Ovary (tissue), 9 donors: Measurements from ENCODE around the gene IKZF1. TPM values are rescaled to one million over a fixed set of nuclear protein-coding genes. Genes with fewer than 3 reads are reported as not detected.

Experiments used
- DNase-seq, 5 donors: peaks; one replicate each; pipeline ENCODE4 v3.0.0-alpha.2; 2019 to 2020
- H3K27ac ChIP-seq, 2 donors: fragments of 200-600 bp; one replicate each; pipeline versions ENCODE4 v1.5.1 to v1.8.0; 2019 to 2022
- H3K27me3 ChIP-seq: fragments of 200-600 bp; one replicate; pipeline ENCODE4 v1.8.0; 2022
- H3K36me3 ChIP-seq: fragments of 200-600 bp; sonication (generic); one replicate; pipeline ENCODE4 v1.5.1; 2019
- H3K4me1 ChIP-seq: one replicate; pipeline ENCODE4 v1.8.1; 2013; ENCODE audit warnings: mild to moderate bottlenecking, moderate library complexity; ENCODE audit not compliant: insufficient read depth
- H3K4me3 ChIP-seq: fragments of 200-600 bp; sonication (generic); one replicate; pipeline ENCODE4 v1.5.1; 2017
- H3K9me3 ChIP-seq, 2 donors: fragments of 200-600 bp in 1 of 2; sonication (generic) in 1 of 2; one replicate each; pipeline versions ENCODE4 v1.5.1 to v1.8.1; 2013 to 2019; ENCODE audit warnings: mild to moderate bottlenecking in 1 of 2, moderate library complexity in 1 of 2
- CTCF ChIP-seq, 3 donors: fragments of 450-650 bp in 2 of 3; fragments of 200-600 bp in 1 of 3; IDR thresholded peaks; one replicate each; pipeline versions ENCODE4 v1.5.1 to v1.8.0; 2016 to 2022; ENCODE audit warnings: antibody characterized with exemption in 3 of 3, mild to moderate bottlenecking in 1 of 3
- EP300 ChIP-seq: sonication (generic); formaldehyde crosslinking; IDR thresholded peaks from one replicate; pipeline ENCODE4 v1.6.1; 2017; ENCODE audit warnings: antibody characterized with exemption
- POLR2A ChIP-seq: fragments of 450-650 bp; IDR thresholded peaks from one replicate; pipeline ENCODE4 v1.6.1; 2017; ENCODE audit warnings: antibody characterized with exemption, mild to moderate bottlenecking, moderate library complexity
- WGBS, 3 donors: extraction: QIAGEN DNeasy Blood & Tissue Kit in 1 of 3; methylation state at CpG; one replicate each; pipeline versions ENCODE4 v1.1.5 to v1.1.7; 2013 to 2017; 5-methylcytosine and 5-hydroxymethylcytosine counted together
- intact Hi-C, 4 donors: fragments of 100-400 bp; cut with DNase I; formaldehyde crosslinking; loops; one replicate each; pipeline versions ENCODE4 v1.11.0 to v1.15.1; 2022 to 2023
- polyA plus RNA-seq, 2 donors: library from polyadenylated mRNA; stranded (reverse); fragments of 200-250 nt in 1 of 2; fragments of 350-450 nt in 1 of 2; fragmentation: Illumina TruSeq in 1 of 2; extraction: RNeasy Lipid Tissue Mini Kit (QIAGEN cat#74804) in 1 of 2; gene quantifications; one replicate each; pipeline ENCODE4 v1.2.3, GENCODE V29; 2013 to 2014
- total RNA-seq, 7 donors: library from RNA; depleted of rRNA in 2 of 7; stranded (reverse); fragments of >200 nt in 2 of 7; fragmentation: NEBNext Ultra II Directional in 3 of 7; extraction: Animal tissue kit (Norgen Biotek cat#: 25700) in 3 of 7; gene quantifications; one replicate each; pipeline versions ENCODE4 v1.1.0 to v1.2.4, GENCODE V29; 2016 to 2023
- donor health status: DM: no; HTN: no; CAD: no; lungs with moderate emphysema.
- donor health status: DM: no; HTN: no; CAD: no.
- donor health status: Bipolar disorder and iron deficiency.
- donor health status: DM: yes; HTN: yes; CAD: no.
- donor health status: DM: no; HTN: no; CAD: no.
- donor health status: DM: yes; HTN: yes; CAD: no.

The IKZF1 gene
- total and polyA plus RNA-seq, 9 donors: 0.59 to 7.5 (median 3.3) TPM

- intact Hi-C loops: no loop called here
- H3K36me3 ChIP-seq: no peaks in the 10 kb centered on the region
- TF ChIP-seq POLR2A: no peak
- no peak for TF ChIP-seq EP300
- TF ChIP-seq CTCF (IDR thresholded peaks at IDR 0.05): no peak
- H3K27me3 ChIP-seq: no peaks in the 10 kb centered on the region
- no peaks in the 10 kb centered on the region for H3K9me3 ChIP-seq
- H3K4me3 ChIP-seq: no peak overlapping the region
- H3K27ac ChIP-seq: no peak overlapping the region
- H3K4me1 ChIP-seq: no peaks in the 10 kb centered on the region
- no peak for DNase-seq
- 86 to 92% (median 91%) methylated on average over 8 of the region's 8 CpGs for WGBS, 3 donors
These were observed 44.1 kb downstream of the IKZF1 start for GRCh38 chr7:50348469-50349162.

- H3K36me3 ChIP-seq: no peaks in the 10 kb centered on the region
- no peak for TF ChIP-seq POLR2A
- no peak for TF ChIP-seq CTCF (IDR thresholded peaks at IDR 0.05)
- no peak for TF ChIP-seq EP300
- H3K4me3 ChIP-seq: no peak overlapping the region
- intact Hi-C loops: no loop called here
- H3K4me1 ChIP-seq: no peaks in the 10 kb centered on the region
- no peaks in the 10 kb centered on the region for H3K9me3 ChIP-seq
- no peaks in the 10 kb centered on the region for H3K27me3 ChIP-seq
- 82 to 88% (median 87%) methylated on average over 6 of the region's 6 CpGs for WGBS, 3 donors
- H3K27ac ChIP-seq: no peak overlapping the region
- DNase-seq: no peak
These were observed 44.9 kb downstream of the IKZF1 start for GRCh38 chr7:50349399-50349798.

- TF ChIP-seq EP300 (no peak), POLR2A (no peak), CTCF (IDR thresholded peaks at IDR 0.05) (no peak)
- Histone ChIP-seq H3K4me1 (no peaks in the 10 kb centered on the region), H3K36me3 (no peaks in the 10 kb centered on the region), H3K4me3 (no peak overlapping the region), H3K27me3 (no peaks in the 10 kb centered on the region), H3K9me3 (no peaks in the 10 kb centered on the region), H3K27ac (no peak overlapping the region)
- 76 to 77% (median 76%) methylated on average over 18 of the region's 18 CpGs for WGBS, 3 donors
- intact Hi-C loops: no loop called here
- DNase-seq: no peak
These were observed 45.7 kb downstream of the IKZF1 start for GRCh38 chr7:50349963-50350944.

- intact Hi-C loops: no loop called here
- TF ChIP-seq EP300: no peak
- no peak for TF ChIP-seq POLR2A
- TF ChIP-seq CTCF (IDR thresholded peaks at IDR 0.05): no peak
These were observed 46.8 kb downstream of the IKZF1 start for GRCh38 chr7:50351267-50351666.

More at GRCh38 chr7:50351267-50351666, 46.8 kb downstream of the IKZF1 start:
- Histone ChIP-seq H3K4me1 (no peaks in the 10 kb centered on the region), H3K4me3 (no peak overlapping the region), H3K36me3 (no peaks in the 10 kb centered on the region), H3K27ac (no peak overlapping the region), H3K27me3 (no peaks in the 10 kb centered on the region), H3K9me3 (no peaks in the 10 kb centered on the region)
- 62 to 69% (median 63%) methylated on average over 2 of the region's 2 CpGs for WGBS, 3 donors
- no peak for DNase-seq
